ENCODE results near the gene DENND1A.
"Not testable (repeated sequence)": the region's sequence is repeated elsewhere in the genome, so short reads cannot be mapped to it uniquely, and the experiment has no call there.

The DENND1A gene

DNA sequence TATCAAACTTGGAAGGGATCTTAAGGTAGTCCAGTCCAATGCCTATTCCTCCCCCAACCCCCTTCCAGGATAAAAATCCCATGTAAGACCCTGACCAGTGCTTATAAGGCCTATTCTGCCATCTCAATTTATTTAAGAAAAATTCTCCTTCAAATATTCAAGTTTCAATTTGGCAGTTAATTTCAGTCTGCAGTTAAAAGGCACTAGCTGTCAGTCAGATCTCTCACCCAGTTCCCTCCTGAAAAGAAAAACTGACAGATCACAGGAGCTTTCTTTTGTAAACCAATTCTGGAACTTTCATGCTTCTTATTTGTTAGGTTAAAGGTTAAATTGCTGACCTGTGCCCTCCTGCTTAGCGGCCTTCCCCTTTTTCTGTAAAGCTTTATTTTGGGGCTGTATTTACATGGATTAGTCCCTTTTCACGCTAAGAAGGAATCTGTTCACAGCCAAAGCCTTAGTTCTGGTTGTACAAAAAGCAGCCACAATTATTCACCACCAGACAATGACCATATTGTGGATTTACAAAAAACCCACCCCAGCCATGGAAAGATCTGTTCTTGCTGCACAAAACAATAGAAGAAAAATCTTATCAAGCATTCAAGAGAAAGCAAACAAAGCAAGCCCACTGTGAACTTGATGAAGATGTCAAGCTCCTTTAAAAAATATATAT is 68.7 kb downstream of the DENND1A start:
- no peak for DNase-seq

DNA sequence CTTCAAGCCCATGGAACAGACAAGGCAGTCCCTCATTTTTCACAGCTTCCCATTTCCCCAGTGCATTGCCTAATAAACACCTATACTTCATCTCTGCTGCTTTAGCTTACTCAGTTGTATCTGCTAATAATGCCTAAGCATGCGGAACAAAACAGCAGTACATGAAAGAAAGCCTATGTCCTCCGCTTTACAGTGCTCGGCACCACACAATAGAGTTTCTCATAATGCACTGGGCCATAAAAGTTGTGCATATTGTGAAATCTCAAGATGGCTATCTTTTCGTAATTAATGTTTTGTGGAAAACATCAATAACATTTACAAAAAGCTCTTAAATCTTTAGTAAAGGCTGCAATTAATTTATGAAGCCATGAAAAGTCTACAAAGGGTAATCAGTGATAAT is 69.3 kb downstream of the DENND1A start:
- no peak for DNase-seq

- DNase-seq, result no peak
These were observed 77.5 kb downstream of the DENND1A start for GRCh38 chr9:123852403-123852802.

GRCh38 chr9:123851851-123852250 is 78.1 kb downstream of the DENND1A start:
- no peak for DNase-seq

GRCh38 chr9:123848447-123849085 is 81.4 kb downstream of the DENND1A start:
- DNase-seq, result no peak

GRCh38 chr9:123846966-123847365 is 83.0 kb downstream of the DENND1A start:
- no peak for DNase-seq

DNA sequence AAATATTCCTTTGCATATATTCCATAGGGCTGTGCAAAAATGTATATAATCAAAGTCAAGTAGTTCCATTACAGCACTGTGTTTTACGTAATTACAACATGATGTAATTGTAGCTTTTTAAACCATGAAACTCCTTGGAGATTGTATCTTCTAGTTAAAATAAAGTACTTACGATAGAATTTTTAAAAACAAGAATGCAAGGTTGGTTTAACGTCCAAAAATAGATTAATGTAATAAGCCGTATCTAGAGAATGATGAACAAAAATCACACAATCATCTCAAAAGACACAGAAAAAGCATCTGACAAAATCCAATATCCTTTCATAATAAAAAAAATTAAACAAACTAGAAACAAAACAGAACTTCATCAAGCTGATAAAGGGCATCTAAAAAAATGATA is 86.2 kb downstream of the DENND1A start:
- no peak for DNase-seq

GRCh38 chr9:123835821-123836220 is 94.1 kb downstream of the DENND1A start:
- DNase-seq, result no peak

GRCh38 chr9:123834889-123835562 is 94.9 kb downstream of the DENND1A start:
- no peak for DNase-seq

DNA sequence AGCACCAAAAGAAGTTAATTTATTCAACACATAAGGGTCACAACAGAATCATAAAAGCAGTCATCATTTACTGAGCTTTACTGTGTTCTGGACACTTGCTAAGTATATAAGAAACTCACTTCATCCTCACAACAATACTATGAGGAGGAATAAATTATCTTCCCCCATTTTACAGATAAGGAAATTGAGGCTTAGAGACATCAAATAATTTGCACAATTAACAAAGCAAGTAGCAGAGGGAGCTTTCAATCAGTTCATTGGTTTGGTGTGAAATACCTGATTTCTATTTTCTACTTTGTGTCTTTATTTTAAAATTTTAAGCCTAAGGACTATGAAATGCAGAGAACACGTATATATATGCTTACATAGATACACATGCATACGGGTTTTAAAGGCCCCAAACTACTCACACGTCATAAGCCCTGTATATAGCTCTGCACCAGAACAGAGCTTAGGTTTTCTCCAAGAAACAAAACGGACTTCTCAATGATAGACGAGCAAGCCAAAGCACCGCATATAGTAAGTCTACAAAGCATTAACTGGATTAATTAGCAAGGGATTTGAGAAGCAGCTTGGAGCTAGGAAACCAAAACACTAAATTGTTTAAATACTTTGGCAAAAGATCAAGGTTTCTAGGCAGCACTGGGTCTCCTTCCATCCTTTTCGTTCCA is 95.6 kb downstream of the DENND1A start:
- no peak for DNase-seq

- no peak for DNase-seq
These were observed 96.9 kb downstream of the DENND1A start for GRCh38 chr9:123832858-123833650.

- DNase-seq, result no peak
These were observed 97.8 kb downstream of the DENND1A start for GRCh38 chr9:123832176-123832575.

- DNase-seq, result no peak
These were observed 101.5 kb downstream of the DENND1A start for GRCh38 chr9:123828449-123828848.

DNA sequence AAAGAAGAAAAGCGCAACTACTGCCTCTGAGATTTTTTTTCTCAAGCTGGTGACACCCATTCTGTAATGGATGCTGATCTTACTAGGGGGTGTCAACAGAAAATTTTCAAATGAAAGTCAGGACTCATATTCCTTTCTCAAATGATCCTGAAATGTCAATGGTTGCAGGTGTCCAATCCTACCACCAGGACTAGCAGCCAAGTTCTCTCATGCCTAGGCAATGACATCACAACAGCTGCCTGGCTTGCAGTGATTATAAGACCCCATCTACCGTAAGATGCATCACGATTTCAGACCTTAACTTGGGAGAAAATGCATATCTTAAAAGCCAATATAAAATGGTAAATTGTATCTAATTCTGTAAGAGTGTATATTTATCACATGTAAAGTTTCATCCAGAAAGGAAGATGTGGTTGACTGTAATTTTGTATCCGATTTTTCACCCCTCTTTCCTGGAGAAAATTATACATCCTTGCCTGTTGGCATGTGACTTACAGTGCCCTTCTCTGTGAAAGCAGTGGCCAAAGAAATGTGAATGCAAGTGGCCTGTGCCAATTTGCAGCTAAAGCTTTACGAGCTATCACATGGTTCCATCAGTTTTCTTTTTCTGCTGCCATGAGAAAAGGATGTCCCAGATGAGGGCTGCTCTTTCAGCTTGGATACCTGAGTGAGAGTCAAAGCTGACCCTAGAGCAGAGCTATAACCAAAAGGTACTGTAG is 104.4 kb downstream of the DENND1A start:
- DNase-seq, result no peak

DNA sequence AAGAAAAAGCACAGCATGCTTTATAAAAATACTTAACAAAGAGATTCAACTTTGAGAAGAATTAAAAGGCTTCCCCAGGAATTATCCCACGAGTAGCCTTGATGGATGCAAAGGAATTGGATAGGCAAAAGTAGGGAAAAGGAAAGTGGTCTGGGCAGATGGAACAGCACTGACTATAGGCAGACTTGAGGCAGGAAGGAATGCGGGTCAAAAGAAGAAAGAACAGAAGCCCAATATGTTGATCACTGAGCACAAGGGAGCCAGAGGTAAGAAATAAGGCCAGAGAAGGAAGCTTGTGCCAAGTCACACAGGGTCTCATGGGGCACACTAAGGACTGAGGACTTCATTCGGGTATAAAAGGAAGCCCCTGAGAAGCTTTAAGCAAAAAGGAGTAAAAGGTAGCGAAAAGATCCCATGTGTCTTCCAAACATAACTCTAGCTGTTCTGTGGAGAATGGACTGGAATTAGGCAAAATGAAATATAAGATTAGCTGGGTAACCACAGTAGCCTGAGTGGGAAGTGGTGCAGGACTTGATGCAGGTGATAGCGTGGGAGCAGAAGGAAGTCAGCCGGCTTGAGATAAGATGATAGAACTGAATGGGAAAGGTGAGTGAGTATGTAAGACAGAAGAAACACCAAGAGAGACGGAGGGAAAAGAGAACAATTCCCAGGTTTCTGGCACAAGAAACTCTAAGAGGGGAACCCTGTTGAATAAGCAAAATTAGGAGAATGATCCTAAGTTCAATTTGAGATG is 106.6 kb downstream of the DENND1A start:
- no peak for DNase-seq

GRCh38 chr9:123821619-123822018 is 108.3 kb downstream of the DENND1A start:
- no peak for DNase-seq

- DNase-seq, result no peak
These were observed 109.8 kb downstream of the DENND1A start for GRCh38 chr9:123820139-123820538.

- no peak for DNase-seq
These were observed 113.0 kb downstream of the DENND1A start for GRCh38 chr9:123816817-123817472.

- DNase-seq, result not testable (repeated sequence)
These were observed 114.1 kb downstream of the DENND1A start for GRCh38 chr9:123815856-123816255.

- DNase-seq, result no peak
These were observed 115.4 kb downstream of the DENND1A start for GRCh38 chr9:123814496-123814895.

DNA sequence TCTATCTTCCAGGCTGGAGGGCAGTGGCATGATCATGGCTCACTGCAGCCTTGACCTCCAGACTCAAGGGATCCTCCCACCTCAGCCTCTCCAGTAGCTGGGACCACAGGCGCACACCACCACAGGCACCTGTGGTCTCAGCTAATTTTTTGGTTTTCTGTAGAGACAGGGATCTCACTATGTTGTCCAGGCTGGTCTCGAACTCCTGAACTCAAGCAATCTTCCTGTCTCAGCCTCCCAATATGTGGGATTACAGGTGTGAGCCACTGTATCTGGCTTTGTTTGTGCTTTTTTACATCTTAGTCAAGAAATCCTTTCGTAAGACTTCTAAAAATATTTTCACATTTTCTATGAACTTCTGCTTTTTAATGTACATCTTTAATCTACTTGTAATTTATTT is 116.9 kb downstream of the DENND1A start:
- DNase-seq, result no peak
